Vagina (tissue), 2 donors: ENCODE measurements around the gene MYLK4.

Experiments
- CTCF ChIP-seq, 3 experiments: fragments of 450-650 bp in 2 of 3; fragments of 200-600 bp in 1 of 3; sonication (generic) in 1 of 3; IDR thresholded peaks; one replicate each; pipeline ENCODE4 v1.5.1; 2017 to 2019; ENCODE audit warnings: antibody characterized with exemption in 3 of 3, mild to moderate bottlenecking in 2 of 3, moderate library complexity in 2 of 3
- POLR2A ChIP-seq, 2 donors: fragments of 450-650 bp; IDR thresholded peaks; one replicate each; pipeline ENCODE4 v1.6.1; 2017; ENCODE audit warnings: antibody characterized with exemption in 2 of 2, mild to moderate bottlenecking in 2 of 2, moderate library complexity in 2 of 2

GRCh38 chr6:2739335-2739734, 11.4 kb downstream of the MYLK4 start:
- TF ChIP-seq CTCF (IDR thresholded peaks at IDR 0.05) (no peak), POLR2A (IDR thresholded peaks at IDR 0.05) (no peak)
